GM12874 (cell line): ENCODE data around the gene GLIS1.

Experiments
- CTCF ChIP-seq: IDR thresholded peaks from 2 replicates; pipeline ENCODE4 v1.5.1; 2011; ENCODE audit warnings: low read depth, mild to moderate bottlenecking, control low read depth, low read length, moderate library complexity; ENCODE audit not compliant: insufficient read depth

The GLIS1 gene

GRCh38 chr1:53471000-53471399 lies 268.0 kb downstream of the GLIS1 start:
- TF ChIP-seq CTCF: no peak

GRCh38 chr1:53470584-53470983 lies 268.4 kb downstream of the GLIS1 start:
- TF ChIP-seq CTCF: no peak

GRCh38 chr1:53470155-53470554 lies 268.8 kb downstream of the GLIS1 start:
- peak; percentile 36 for TF ChIP-seq CTCF

- TF ChIP-seq CTCF: no peak
Measured at GRCh38 chr1:53469373-53469772, 269.6 kb downstream of the GLIS1 start.

GRCh38 chr1:53468374-53468773 lies 270.6 kb downstream of the GLIS1 start:
- no peak for TF ChIP-seq CTCF

GRCh38 chr1:53467391-53467790 lies 271.6 kb downstream of the GLIS1 start:
- TF ChIP-seq CTCF: no peak

GRCh38 chr1:53465023-53465957 lies 273.7 kb downstream of the GLIS1 start:
- no peak for TF ChIP-seq CTCF
